Adipose tissue (tissue), 3 donors: ENCODE measurements around the gene ZNF490. TPM values are rescaled to one million over a fixed set of nuclear protein-coding genes. Genes with fewer than 3 reads are reported as not detected.
"Not testable (repeated sequence)": the region's sequence is repeated elsewhere in the genome, so short reads cannot be mapped to it uniquely, and the experiment has no call there.

Source experiments
- H3K27ac ChIP-seq: one replicate; pipeline ENCODE4 v1.5.1; 2013; ENCODE audit warnings: low read depth, low read length
- WGBS, 3 donors: extraction: QIAGEN DNeasy Blood & Tissue Kit; methylation state at CpG; one replicate each; pipeline ENCODE4 v1.1.7; 2013; 5-methylcytosine and 5-hydroxymethylcytosine counted together
- polyA plus RNA-seq, 3 donors: library from polyadenylated mRNA; stranded (reverse); fragments of 200-250 nt; gene quantifications; one replicate each; pipeline ENCODE4 v1.2.3, GENCODE V29; 2013
- donor health status: healthy with polysubstance abuse.
- donor health status: Bipolar disorder and iron deficiency.
- donor health status: healthy.

Gene ZNF490
- polyA plus RNA-seq: under 1 TPM; 0.45 to 0.55 (median 0.51) TPM

DNA sequence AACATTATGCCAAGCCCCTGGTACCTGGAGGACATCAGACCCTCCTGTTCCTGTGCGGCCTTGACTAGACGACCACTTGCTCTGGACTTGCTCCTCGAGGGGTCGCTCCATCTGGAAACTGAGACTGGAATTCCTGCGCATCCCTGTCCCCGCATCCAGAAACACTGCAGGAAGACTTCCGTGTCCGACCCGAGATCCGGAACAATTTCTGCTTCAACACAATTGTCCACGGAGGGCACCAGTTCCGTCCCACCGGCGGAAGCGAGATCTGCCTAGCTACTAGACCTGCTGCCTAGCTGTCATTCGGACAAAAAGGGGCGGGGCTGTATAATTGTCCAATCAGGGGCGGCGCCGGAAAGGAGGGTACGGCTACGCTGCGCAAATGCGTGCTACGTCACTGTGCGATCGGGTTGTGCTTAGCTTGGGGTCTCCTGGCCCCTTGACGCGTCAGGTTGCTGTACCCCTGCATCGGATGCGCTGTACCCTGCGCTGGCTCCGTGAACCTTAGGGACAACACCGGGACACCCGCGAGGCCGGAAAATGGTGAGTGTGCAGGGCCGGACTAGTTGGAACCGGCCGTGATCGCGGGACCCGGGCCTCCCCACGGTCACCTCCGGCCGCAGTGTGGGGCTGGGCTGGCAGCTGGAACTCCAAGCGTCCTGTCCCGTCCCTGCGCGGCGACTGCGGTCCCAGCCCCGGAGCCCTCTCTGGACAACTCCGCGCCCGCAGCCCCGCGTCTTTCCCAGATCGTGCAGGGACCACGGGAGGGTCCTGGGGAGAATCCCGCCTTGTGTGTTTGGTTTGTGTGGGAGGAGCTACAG lies at the start of gene ZNF490, which contains the start of gene ZNF791:
ZNF490 (minus strand) TSS at position 274 of the 821 bp plus-strand sequence; CDS start at position 141, 133 bp downstream.
ZNF791 (plus strand) TSS at position 381 of the 821 bp plus-strand sequence; CDS start at position 541, 160 bp downstream.
- H3K27ac ChIP-seq: peak within 1 kb of the TSS; percentile 98
- 0% methylated on average over 54 to 61 of the region's 61 CpGs for WGBS, 3 donors

GRCh38 chr19:12657966-12658365 lies 47.4 kb upstream of the ZNF490 start:
- no peak overlapping the region for H3K27ac ChIP-seq
- WGBS, 3 donors: 95 to 96% (median 96%) methylated on average over 22 of the region's 22 CpGs

GRCh38 chr19:12656899-12657571 lies 46.4 kb upstream of the ZNF490 start:
- 63 to 79% (median 74%) methylated on average over 46 to 50 of the region's 50 CpGs for WGBS, 3 donors

DNA sequence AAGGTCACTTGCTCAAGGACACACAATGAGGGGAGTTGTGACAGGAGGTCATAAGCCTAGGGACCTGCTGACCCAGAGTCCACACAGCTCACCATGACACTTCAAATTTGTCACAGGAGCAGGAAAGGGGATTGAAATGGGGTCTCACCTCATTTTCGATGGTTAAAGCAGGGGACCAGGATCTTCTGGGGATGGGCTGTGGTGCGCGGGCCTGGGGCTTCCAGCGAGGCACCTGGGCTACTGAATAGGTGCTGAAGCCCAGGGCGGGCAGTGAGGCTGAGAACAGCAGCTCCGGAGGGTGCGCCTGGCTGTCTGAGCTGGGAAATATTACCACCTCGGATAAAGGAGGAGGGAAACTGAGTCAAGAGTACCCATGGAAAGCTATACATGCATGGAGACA lies 44.9 kb upstream of the ZNF490 start:
- 92 to 97% (median 95%) methylated on average over 8 of the region's 8 CpGs for WGBS, 3 donors

More at GRCh38 chr19:12656899-12657571, 46.4 kb upstream of the ZNF490 start:
- H3K27ac ChIP-seq: no peak overlapping the region

GRCh38 chr19:12652219-12652618 lies 41.6 kb upstream of the ZNF490 start:
- 89 to 95% (median 92%) methylated on average over 6 of the region's 6 CpGs for WGBS, 3 donors
- H3K27ac ChIP-seq: no peak overlapping the region

More for the DNA sequence above, 44.9 kb upstream of the ZNF490 start:
- H3K27ac ChIP-seq: no peak overlapping the region

GRCh38 chr19:12649941-12650340 lies 39.3 kb upstream of the ZNF490 start:
- WGBS, 3 donors: 93 to 97% (median 96%) methylated on average over 10 of the region's 10 CpGs

GRCh38 chr19:12648088-12648487 lies 37.5 kb upstream of the ZNF490 start:
- WGBS, 3 donors: 9 to 21% (median 20%) methylated on average over 27 to 29 of the region's 29 CpGs
- H3K27ac ChIP-seq: no peak overlapping the region

More at GRCh38 chr19:12649941-12650340, 39.3 kb upstream of the ZNF490 start:
- H3K27ac ChIP-seq: no peak overlapping the region

GRCh38 chr19:12647490-12648071 lies 37.0 kb upstream of the ZNF490 start:
- H3K27ac ChIP-seq: no peak overlapping the region
- 11 to 20% (median 12%) methylated on average over 29 to 31 of the region's 31 CpGs for WGBS, 3 donors

- no peak overlapping the region for H3K27ac ChIP-seq
- WGBS, 3 donors: 54 to 84% (median 83%) methylated on average over 8 of the region's 8 CpGs
These were observed 36.4 kb upstream of the ZNF490 start for GRCh38 chr19:12647047-12647446.

- WGBS, 3 donors: 80 to 97% (median 86%) methylated on average over 10 of the region's 10 CpGs
- no peak overlapping the region for H3K27ac ChIP-seq
These were observed 35.9 kb upstream of the ZNF490 start for GRCh38 chr19:12646551-12646950.

- WGBS, 3 donors: 93 to 96% (median 95%) methylated on average over 14 of the region's 14 CpGs
- not testable (repeated sequence) for H3K27ac ChIP-seq
These were observed 33.1 kb upstream of the ZNF490 start for GRCh38 chr19:12643716-12644115.

DNA sequence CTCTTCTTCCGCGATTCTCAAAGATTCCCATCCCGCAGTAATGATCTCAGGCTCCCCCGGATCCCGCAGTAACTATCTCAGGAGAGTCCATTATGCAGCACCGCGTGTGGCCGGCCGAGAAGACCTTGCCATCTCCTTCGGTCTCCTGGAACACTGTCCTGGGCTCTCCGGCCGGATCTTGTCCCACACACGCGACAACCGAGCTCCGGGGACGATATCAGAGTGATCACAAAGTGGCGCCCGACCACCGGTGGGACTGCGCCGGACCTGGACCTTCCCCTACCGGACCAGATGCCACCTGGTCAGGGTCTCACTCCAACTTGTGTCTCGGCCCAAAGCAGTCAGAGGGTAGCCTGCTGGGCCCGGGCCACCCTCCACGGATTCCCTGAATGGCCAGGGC lies 31.9 kb upstream of the ZNF490 start:
- H3K27ac ChIP-seq: no peak overlapping the region
- WGBS, 3 donors: 90 to 94% (median 93%) methylated on average over 26 of the region's 26 CpGs

DNA sequence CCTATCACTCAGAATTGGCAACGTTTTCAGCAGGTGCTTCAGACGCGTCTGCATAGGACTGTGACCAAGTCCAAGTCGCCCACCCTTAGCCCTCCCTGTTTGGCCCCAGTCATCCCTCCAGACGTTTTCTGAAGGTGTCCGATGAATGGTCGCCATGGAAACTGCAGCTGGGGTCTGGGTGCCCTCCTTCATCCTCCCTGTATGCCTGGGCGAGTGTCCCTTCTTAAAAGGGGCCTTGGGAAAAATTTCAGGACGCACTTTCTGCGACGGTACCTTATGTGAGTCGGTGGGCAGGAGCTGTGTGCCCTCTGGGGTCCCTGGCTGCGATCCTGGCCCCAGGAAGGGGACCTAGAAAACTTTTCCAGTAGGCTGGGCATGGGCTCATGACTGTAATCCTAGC lies 30.8 kb upstream of the ZNF490 start:
- H3K27ac ChIP-seq: no peak overlapping the region
- WGBS, 3 donors: 69 to 81% (median 75%) methylated on average over 13 of the region's 13 CpGs

- 8 to 10% (median 9%) methylated on average over 37 to 39 of the region's 39 CpGs for WGBS, 3 donors
These were observed 29.4 kb upstream of the ZNF490 start for GRCh38 chr19:12639901-12640613.

GRCh38 chr19:12638611-12639182 lies 28.1 kb upstream of the ZNF490 start:
- WGBS, 3 donors: 94 to 97% (median 96%) methylated on average over 19 to 22 of the region's 22 CpGs
- H3K27ac ChIP-seq: no peak overlapping the region

More at GRCh38 chr19:12639901-12640613, 29.4 kb upstream of the ZNF490 start:
- no peak overlapping the region for H3K27ac ChIP-seq

- H3K27ac ChIP-seq: no peak overlapping the region
- 80 to 90% (median 85%) methylated on average over 13 of the region's 13 CpGs for WGBS, 3 donors
These were observed 26.0 kb upstream of the ZNF490 start for GRCh38 chr19:12636631-12637030.

- H3K27ac ChIP-seq: no peak overlapping the region
- WGBS, 3 donors: 90 to 99% (median 96%) methylated on average over 7 of the region's 7 CpGs
These were observed 18.6 kb upstream of the ZNF490 start for GRCh38 chr19:12629215-12629614.
